Panc1 (cell line): ENCODE data around the gene ZNF428. TPM values are rescaled to one million over a fixed set of nuclear protein-coding genes. Genes with fewer than 3 reads are reported as not detected.

Source experiments
- ATAC-seq: fragments of 200-7000 bp; cut with Tn5 transposase; 2 replicates; pipeline ENCODE4 v1.9.1; 2020; ENCODE audit warnings: mild to moderate bottlenecking, moderate library complexity
- BruUV-seq: library from RNA; stranded (reverse); fragments of 400-500 nt; replicated peaks from 2 replicates; lab custom pipeline; 2021; lab: Mats Ljungman, UMichigan
- CTCF ChIA-PET: fragments of 300-600 bp; sonication (Branson Sonifier 250); formaldehyde crosslinking; loops from one replicate; lab custom pipeline; 2022; ENCODE audit warnings: antibody characterized with exemption; lab: Charles Lee
- POLR2A ChIA-PET: fragments of 300-600 bp; sonication (Branson Sonifier 250); formaldehyde crosslinking; loops from one replicate; lab custom pipeline; 2022; ENCODE audit warnings: antibody characterized with exemption; lab: Charles Lee
- DNase-seq: peaks from one replicate; pipeline ENCODE4 v3.0.0-alpha.2; 2010; ENCODE audit warnings: low read depth, low spot score
- H3K27ac ChIP-seq: 2 replicates; pipeline ENCODE4 v1.5.1; 2011; ENCODE audit warnings: mild to moderate bottlenecking, low read length, inconsistent platforms
- H3K27me3 ChIP-seq: fragments of 200-500 bp; sonication (Bioruptor generic); 2 replicates; pipeline ENCODE4 v1.6.0; 2014; ENCODE audit warnings: low read length, inconsistent platforms; ENCODE audit not compliant: control insufficient read depth, insufficient read depth
- H3K36me3 ChIP-seq: fragments of 200-500 bp; sonication (Bioruptor generic); 2 replicates; pipeline ENCODE4 v1.5.1; 2014; ENCODE audit warnings: inconsistent platforms, mild to moderate bottlenecking, low read length, moderate library complexity; ENCODE audit not compliant: control insufficient read depth, insufficient read depth
- H3K4me1 ChIP-seq: 2 replicates; pipeline ENCODE4 v1.5.1; 2011; ENCODE audit warnings: inconsistent platforms, mild to moderate bottlenecking, low read length, moderate library complexity; ENCODE audit not compliant: control insufficient read depth, insufficient read depth
- H3K4me3 ChIP-seq, 2 experiments: 2 replicates each; pipeline ENCODE4 v1.5.1; 2011 to 2012; ENCODE audit warnings: low read depth in 2 of 2, low read length in 2 of 2, mild to moderate bottlenecking in 2 of 2, inconsistent platforms in 1 of 2, moderate library complexity in 1 of 2
- H3K9me3 ChIP-seq: fragments of 200-500 bp; sonication (Bioruptor generic); 2 replicates; pipeline ENCODE4 v1.5.1; 2014; ENCODE audit warnings: low read depth, mild to moderate bottlenecking, inconsistent platforms, low read length, moderate library complexity; ENCODE audit not compliant: control insufficient read depth, insufficient read depth
- CTCF ChIP-seq: fragments of 450-650 bp; IDR thresholded peaks from 2 replicates; pipeline ENCODE4 v1.5.1; 2017; ENCODE audit warnings: mild to moderate bottlenecking
- POLR2AphosphoS5 ChIP-seq: IDR thresholded peaks from 2 replicates; pipeline ENCODE4 v1.6.1; 2012; ENCODE audit warnings: mild to moderate bottlenecking, low read depth, low read length, moderate library complexity
- SIN3A ChIP-seq: IDR thresholded peaks from 2 replicates; pipeline ENCODE4 v1.6.1; 2012; ENCODE audit warnings: low read depth, mild to moderate bottlenecking, low read length, moderate library complexity, borderline replicate concordance; ENCODE audit not compliant: insufficient read depth
- TCF7L2 ChIP-seq: IDR thresholded peaks from 2 replicates; pipeline ENCODE4 v1.6.1; 2011; ENCODE audit warnings: mild to moderate bottlenecking, low read depth, low read length, inconsistent platforms
- in situ Hi-C: cut with HindIII; loops from 2 replicates; pipeline ENCODE4 v1.10.0; 2016; ENCODE audit warnings: low sequenced_read_pairs, low pct_unique_long_range_greater_than_20kb
- intact Hi-C: fragments of 100-400 bp; cut with micrococcal nuclease; formaldehyde crosslinking; loops from one replicate; pipeline ENCODE4 v1.10.0; 2022; ENCODE audit not compliant: unreplicated experiment
- total RNA-seq: library from RNA; stranded (reverse); gene quantifications from one replicate; pipeline ENCODE4 v1.2.1, GENCODE V29; 2021; ENCODE audit not compliant: unreplicated experiment
- TF ChIP-seq, protein P1 (sequence below), 2 experiments: IDR thresholded peaks; 2 replicates each; pipeline ENCODE4 v1.6.1; 2011 to 2012; ENCODE audit warnings: low read depth in 2 of 2, control low read depth in 1 of 2, low read length in 1 of 2, mild to moderate bottlenecking in 1 of 2, moderate library complexity in 1 of 2; ENCODE audit not compliant: insufficient read depth in 1 of 2

Gene ZNF428
- total RNA-seq, 1 experiment from 2014 or later: 45.6 TPM

GRCh38 chr19:43622070-43622469, 2.6 kb upstream of the ZNF428 start:
- TF ChIP-seq TCF7L2: no peak
- TF ChIP-seq, protein P1, sequence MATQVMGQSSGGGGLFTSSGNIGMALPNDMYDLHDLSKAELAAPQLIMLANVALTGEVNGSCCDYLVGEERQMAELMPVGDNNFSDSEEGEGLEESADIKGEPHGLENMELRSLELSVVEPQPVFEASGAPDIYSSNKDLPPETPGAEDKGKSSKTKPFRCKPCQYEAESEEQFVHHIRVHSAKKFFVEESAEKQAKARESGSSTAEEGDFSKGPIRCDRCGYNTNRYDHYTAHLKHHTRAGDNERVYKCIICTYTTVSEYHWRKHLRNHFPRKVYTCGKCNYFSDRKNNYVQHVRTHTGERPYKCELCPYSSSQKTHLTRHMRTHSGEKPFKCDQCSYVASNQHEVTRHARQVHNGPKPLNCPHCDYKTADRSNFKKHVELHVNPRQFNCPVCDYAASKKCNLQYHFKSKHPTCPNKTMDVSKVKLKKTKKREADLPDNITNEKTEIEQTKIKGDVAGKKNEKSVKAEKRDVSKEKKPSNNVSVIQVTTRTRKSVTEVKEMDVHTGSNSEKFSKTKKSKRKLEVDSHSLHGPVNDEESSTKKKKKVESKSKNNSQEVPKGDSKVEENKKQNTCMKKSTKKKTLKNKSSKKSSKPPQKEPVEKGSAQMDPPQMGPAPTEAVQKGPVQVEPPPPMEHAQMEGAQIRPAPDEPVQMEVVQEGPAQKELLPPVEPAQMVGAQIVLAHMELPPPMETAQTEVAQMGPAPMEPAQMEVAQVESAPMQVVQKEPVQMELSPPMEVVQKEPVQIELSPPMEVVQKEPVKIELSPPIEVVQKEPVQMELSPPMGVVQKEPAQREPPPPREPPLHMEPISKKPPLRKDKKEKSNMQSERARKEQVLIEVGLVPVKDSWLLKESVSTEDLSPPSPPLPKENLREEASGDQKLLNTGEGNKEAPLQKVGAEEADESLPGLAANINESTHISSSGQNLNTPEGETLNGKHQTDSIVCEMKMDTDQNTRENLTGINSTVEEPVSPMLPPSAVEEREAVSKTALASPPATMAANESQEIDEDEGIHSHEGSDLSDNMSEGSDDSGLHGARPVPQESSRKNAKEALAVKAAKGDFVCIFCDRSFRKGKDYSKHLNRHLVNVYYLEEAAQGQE (IDR thresholded peaks at IDR 0.05; ENCODE audit: insufficient read depth in 1 of 2, low read depth in 2 of 2, low read length in 1 of 2): no peak
- no peak for TF ChIP-seq SIN3A
- TF ChIP-seq POLR2AphosphoS5: no peak
- TF ChIP-seq CTCF: no peak
- no peaks in the 10 kb centered on the region for H3K36me3 ChIP-seq
- CTCF ChIA-PET: no interaction called here

DNA sequence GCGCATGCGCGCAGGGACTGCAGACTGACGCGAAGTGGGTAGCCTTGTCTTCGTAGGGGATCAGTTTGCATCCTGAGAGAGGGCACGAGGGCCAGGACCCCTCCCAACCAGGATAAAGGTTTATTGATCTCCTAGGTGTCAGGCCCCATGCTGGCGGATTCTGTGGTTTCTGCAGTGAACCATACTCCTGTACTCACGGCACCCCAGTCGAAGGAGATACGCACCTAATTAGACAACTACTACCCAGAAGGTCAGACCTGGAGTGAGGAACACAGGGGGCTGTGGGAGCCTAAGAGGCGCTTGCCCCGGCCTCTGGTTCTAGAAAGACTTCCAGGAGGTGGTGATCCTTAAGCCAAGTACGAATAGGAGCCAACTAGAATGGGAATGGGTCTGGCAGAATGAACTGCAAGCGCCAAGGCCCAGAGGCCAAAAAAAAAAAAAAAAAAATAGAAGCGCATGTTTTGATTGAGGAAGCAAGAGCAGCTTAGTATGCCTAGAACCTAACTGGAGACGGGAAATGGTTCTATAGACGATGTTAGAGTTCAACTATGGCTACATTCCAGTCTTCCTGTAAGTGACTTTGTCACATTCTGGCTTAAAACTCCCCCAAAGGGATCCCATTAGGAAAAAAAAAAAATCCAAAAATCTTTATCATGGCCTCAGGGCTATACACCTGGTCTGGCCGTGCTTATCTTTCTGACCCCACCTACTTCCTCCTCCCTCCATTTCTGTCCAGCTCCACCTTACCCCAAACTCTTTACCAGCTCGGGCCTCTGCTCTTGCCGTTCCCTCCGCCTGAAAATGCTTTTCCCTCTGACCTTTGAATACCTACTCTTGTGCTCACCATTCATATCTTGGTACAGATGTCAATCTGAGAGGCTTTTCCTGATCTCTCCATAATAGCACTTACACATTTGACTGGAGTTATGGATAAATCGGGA, 902 bp upstream of the ZNF428 start:
- Histone ChIP-seq H3K4me3 (peak overlapping the region; percentile 68 to 85), H3K4me1 (no peaks in the 10 kb centered on the region), H3K27me3 (no peaks in the 10 kb centered on the region), H3K9me3 (no peaks in the 10 kb centered on the region), H3K27ac (peak overlapping the region; percentile 88), H3K36me3 (no peaks in the 10 kb centered on the region)
- TF ChIP-seq CTCF (no peak), SIN3A (no peak), TCF7L2 (no peak), POLR2AphosphoS5 (no peak)
- TF ChIP-seq, protein P1 (IDR thresholded peaks at IDR 0.05; ENCODE audit: insufficient read depth in 1 of 2, low read depth in 2 of 2, low read length in 1 of 2): no peak
- CTCF ChIA-PET: no interaction called here
- in situ Hi-C loops: no loop called here
- intact Hi-C loops: no loop called here
- ATAC-seq (no peak), DNase-seq (no peak)
- POLR2A ChIA-PET: interaction anchor here (0.6 kb wide), 1 partner anchor 141 kb away, joined by 5 read pairs; no protein-coding TSS in a partner anchor
- TSS peak; percentile 75 for BruUV-seq

More at GRCh38 chr19:43622070-43622469, 2.6 kb upstream of the ZNF428 start:
- Histone ChIP-seq H3K27me3 (no peaks in the 10 kb centered on the region), H3K27ac (no peak overlapping the region), H3K4me1 (no peaks in the 10 kb centered on the region), H3K4me3 (no peak overlapping the region), H3K9me3 (no peaks in the 10 kb centered on the region)
- POLR2A ChIA-PET: no interaction called here
- in situ Hi-C loops: no loop called here
- BruUV-seq: no TSS peak
- intact Hi-C loops: no loop called here
- no peak for DNase-seq
- ATAC-seq: no peak
